ENCODE results near the gene THUMPD1. TPM values are rescaled to one million over a fixed set of nuclear protein-coding genes. Genes with fewer than 3 reads are reported as not detected.
"Not testable (repeated sequence)": the region's sequence is repeated elsewhere in the genome, so short reads cannot be mapped to it uniquely, and the experiment has no call there.

THUMPD1 gene
- total RNA-seq, 2 donors from 2014 or later = 32.8 to 36.8 TPM

GRCh38 chr16:20729141-20729540 lies 12.5 kb downstream of the THUMPD1 start:
- no peak overlapping the region for H3K9ac ChIP-seq (ENCODE audit: low read depth in 2 of 2, low read length in 2 of 2)
- intact Hi-C loops (cut with DNase I) = no loop called here
- no peak overlapping the region for H3K27ac ChIP-seq
- no peak for DNase-seq
- TF ChIP-seq CTCF (IDR thresholded peaks at IDR 0.05) = no peak
- no peaks in the 10 kb centered on the region for H3K27me3 ChIP-seq
- H3K4me1 ChIP-seq = no peaks in the 10 kb centered on the region
- H3K36me3 ChIP-seq = peaks cover under 1% of the 10 kb centered on the region
- H3K9me3 ChIP-seq = no peaks in the 10 kb centered on the region
- H3K4me3 ChIP-seq = no peak overlapping the region

- intact Hi-C loops (cut with DNase I) = no loop called here
- no peaks in the 10 kb centered on the region for H3K27me3 ChIP-seq
- H3K4me1 ChIP-seq = no peaks in the 10 kb centered on the region
- no peaks in the 10 kb centered on the region for H3K36me3 ChIP-seq
- no peak for DNase-seq
- no peak for TF ChIP-seq CTCF (IDR thresholded peaks at IDR 0.05)
- H3K9me3 ChIP-seq = no peaks in the 10 kb centered on the region
- no peak overlapping the region for H3K4me3 ChIP-seq
- no peak overlapping the region for H3K9ac ChIP-seq (ENCODE audit: low read depth in 2 of 2, low read length in 2 of 2)
- no peak overlapping the region for H3K27ac ChIP-seq
These were observed 14.4 kb downstream of the THUMPD1 start for GRCh38 chr16:20727181-20727580.

- H3K4me3 ChIP-seq = no peak overlapping the region
- H3K27ac ChIP-seq = no peak overlapping the region
- no peaks in the 10 kb centered on the region for H3K4me1 ChIP-seq
- DNase-seq = no peak
- H3K36me3 ChIP-seq = no peaks in the 10 kb centered on the region
- H3K9me3 ChIP-seq = no peaks in the 10 kb centered on the region
- H3K27me3 ChIP-seq = no peaks in the 10 kb centered on the region
- no peak for TF ChIP-seq CTCF (IDR thresholded peaks at IDR 0.05)
- intact Hi-C loops (cut with DNase I) = no loop called here
- H3K9ac ChIP-seq (ENCODE audit: low read depth in 2 of 2, low read length in 2 of 2) = no peak overlapping the region
These were observed 15.0 kb downstream of the THUMPD1 start for GRCh38 chr16:20726661-20727060.

GRCh38 chr16:20720251-20720650 lies 21.4 kb downstream of the THUMPD1 start:
- Histone ChIP-seq H3K36me3 (no peaks in the 10 kb centered on the region), H3K9me3 (no peaks in the 10 kb centered on the region), H3K27me3 (no peaks in the 10 kb centered on the region), H3K4me3 (no peak overlapping the region), H3K27ac (no peak overlapping the region), H3K9ac (ENCODE audit: low read depth in 2 of 2, low read length in 2 of 2) (no peak overlapping the region), H3K4me1 (no peaks in the 10 kb centered on the region)
- no peak for TF ChIP-seq CTCF (IDR thresholded peaks at IDR 0.05)
- DNase-seq = no peak
- intact Hi-C loops (cut with DNase I) = no loop called here

- DNase-seq; H3K9me3 ChIP-seq; H3K4me3 ChIP-seq; H3K27ac ChIP-seq; H3K36me3 ChIP-seq; intact Hi-C loops (cut with DNase I); H3K27me3 ChIP-seq; H3K4me1 ChIP-seq; H3K9ac ChIP-seq (ENCODE audit: low read depth in 2 of 2, low read length in 2 of 2): not testable (repeated sequence)
These were observed 23.9 kb downstream of the THUMPD1 start for GRCh38 chr16:20717718-20718117.

GRCh38 chr16:20711277-20711911 lies 30.2 kb downstream of the THUMPD1 start:
- H3K4me3 ChIP-seq = no peak overlapping the region
- no peak overlapping the region for H3K9ac ChIP-seq (ENCODE audit: low read depth in 2 of 2, low read length in 2 of 2)
- H3K4me1 ChIP-seq = no peaks in the 10 kb centered on the region
- intact Hi-C loops (cut with DNase I) = no loop called here
- no peaks in the 10 kb centered on the region for H3K9me3 ChIP-seq
- DNase-seq = no peak
- H3K27ac ChIP-seq = no peak overlapping the region
- H3K36me3 ChIP-seq = no peaks in the 10 kb centered on the region
- TF ChIP-seq CTCF (IDR thresholded peaks at IDR 0.05) = no peak
- H3K27me3 ChIP-seq = no peaks in the 10 kb centered on the region

GRCh38 chr16:20708129-20708528 lies 33.5 kb downstream of the THUMPD1 start:
- DNase-seq; H3K9ac ChIP-seq (ENCODE audit: low read depth in 2 of 2, low read length in 2 of 2); H3K9me3 ChIP-seq; H3K27me3 ChIP-seq; H3K4me3 ChIP-seq; H3K4me1 ChIP-seq; H3K27ac ChIP-seq; H3K36me3 ChIP-seq; intact Hi-C loops (cut with DNase I): not testable (repeated sequence)
